Ovary (tissue), 9 donors: ENCODE measurements around the gene FAM120B. TPM values are rescaled to one million over a fixed set of nuclear protein-coding genes. Genes with fewer than 3 reads are reported as not detected.

Experiments
- DNase-seq, 5 donors: peaks; one replicate each; pipeline ENCODE4 v3.0.0-alpha.2; 2019 to 2020
- H3K27ac ChIP-seq, 2 donors: fragments of 200-600 bp; one replicate each; pipeline versions ENCODE4 v1.5.1 to v1.8.0; 2019 to 2022
- H3K27me3 ChIP-seq: fragments of 200-600 bp; one replicate; pipeline ENCODE4 v1.8.0; 2022
- H3K36me3 ChIP-seq: fragments of 200-600 bp; sonication (generic); one replicate; pipeline ENCODE4 v1.5.1; 2019
- H3K4me1 ChIP-seq: one replicate; pipeline ENCODE4 v1.8.1; 2013; ENCODE audit warnings: mild to moderate bottlenecking, moderate library complexity; ENCODE audit not compliant: insufficient read depth
- H3K4me3 ChIP-seq: fragments of 200-600 bp; sonication (generic); one replicate; pipeline ENCODE4 v1.5.1; 2017
- H3K9me3 ChIP-seq, 2 donors: fragments of 200-600 bp in 1 of 2; sonication (generic) in 1 of 2; one replicate each; pipeline versions ENCODE4 v1.5.1 to v1.8.1; 2013 to 2019; ENCODE audit warnings: mild to moderate bottlenecking in 1 of 2, moderate library complexity in 1 of 2
- EP300 ChIP-seq: sonication (generic); formaldehyde crosslinking; IDR thresholded peaks from one replicate; pipeline ENCODE4 v1.6.1; 2017; ENCODE audit warnings: antibody characterized with exemption
- POLR2A ChIP-seq: fragments of 450-650 bp; IDR thresholded peaks from one replicate; pipeline ENCODE4 v1.6.1; 2017; ENCODE audit warnings: antibody characterized with exemption, mild to moderate bottlenecking, moderate library complexity
- WGBS, 3 donors: extraction: QIAGEN DNeasy Blood & Tissue Kit in 1 of 3; methylation state at CpG; one replicate each; pipeline versions ENCODE4 v1.1.5 to v1.1.7; 2013 to 2017; 5-methylcytosine and 5-hydroxymethylcytosine counted together
- intact Hi-C, 4 donors: fragments of 100-400 bp; cut with DNase I; formaldehyde crosslinking; loops; one replicate each; pipeline versions ENCODE4 v1.11.0 to v1.15.1; 2022 to 2023
- polyA plus RNA-seq, 2 donors: library from polyadenylated mRNA; stranded (reverse); fragments of 200-250 nt in 1 of 2; fragments of 350-450 nt in 1 of 2; fragmentation: Illumina TruSeq in 1 of 2; extraction: RNeasy Lipid Tissue Mini Kit (QIAGEN cat#74804) in 1 of 2; gene quantifications; one replicate each; pipeline ENCODE4 v1.2.3, GENCODE V29; 2013 to 2014
- total RNA-seq, 7 donors: library from RNA; depleted of rRNA in 2 of 7; stranded (reverse); fragments of >200 nt in 2 of 7; fragmentation: NEBNext Ultra II Directional in 3 of 7; extraction: Animal tissue kit (Norgen Biotek cat#: 25700) in 3 of 7; gene quantifications; one replicate each; pipeline versions ENCODE4 v1.1.0 to v1.2.4, GENCODE V29; 2016 to 2023
- TF ChIP-seq, protein P1 (sequence below), 3 donors: fragments of 450-650 bp in 2 of 3; fragments of 200-600 bp in 1 of 3; IDR thresholded peaks; one replicate each; pipeline versions ENCODE4 v1.5.1 to v1.8.0; 2016 to 2022; ENCODE audit warnings: antibody characterized with exemption in 3 of 3, mild to moderate bottlenecking in 1 of 3
- donor health status: DM: no; HTN: no; CAD: no; lungs with moderate emphysema.
- donor health status: DM: no; HTN: no; CAD: no.
- donor health status: Bipolar disorder and iron deficiency.
- donor health status: DM: yes; HTN: yes; CAD: no.
- donor health status: DM: no; HTN: no; CAD: no.
- donor health status: DM: yes; HTN: yes; CAD: no.

Gene FAM120B
- total and polyA plus RNA-seq, 9 donors = 10.6 to 39.3 (median 28.4) TPM

DNA sequence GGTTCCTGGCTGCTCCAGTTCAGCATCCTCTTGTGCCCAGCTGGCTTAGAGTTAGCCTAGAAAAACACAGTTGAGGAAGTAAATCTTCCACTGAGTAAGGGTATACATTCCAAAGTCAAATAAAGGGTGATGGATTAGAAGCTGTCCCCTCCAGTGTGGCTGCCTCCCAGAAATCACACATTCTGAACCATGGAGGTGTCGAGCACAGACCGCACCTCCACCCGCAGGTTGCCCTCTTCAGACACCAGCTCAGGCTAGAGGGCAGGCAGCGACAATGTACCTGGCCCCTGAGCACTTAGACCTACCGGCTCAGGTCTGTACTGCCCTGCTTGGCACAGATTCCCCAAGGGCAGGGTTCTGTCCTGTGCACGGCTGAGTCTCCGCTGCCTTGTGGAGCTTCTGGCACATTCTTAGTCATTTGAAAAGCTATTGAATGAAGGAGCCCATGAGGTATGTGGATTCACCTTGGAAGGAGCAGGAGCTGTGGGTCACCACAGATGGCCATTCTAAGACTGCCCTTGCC, 118.1 kb downstream of the FAM120B start:
- WGBS, 3 donors = 82 to 93% (median 85%) methylated on average over 7 of the region's 7 CpGs
- DNase-seq = no peak
- intact Hi-C loops = no loop called here
- TF ChIP-seq, protein P1, sequence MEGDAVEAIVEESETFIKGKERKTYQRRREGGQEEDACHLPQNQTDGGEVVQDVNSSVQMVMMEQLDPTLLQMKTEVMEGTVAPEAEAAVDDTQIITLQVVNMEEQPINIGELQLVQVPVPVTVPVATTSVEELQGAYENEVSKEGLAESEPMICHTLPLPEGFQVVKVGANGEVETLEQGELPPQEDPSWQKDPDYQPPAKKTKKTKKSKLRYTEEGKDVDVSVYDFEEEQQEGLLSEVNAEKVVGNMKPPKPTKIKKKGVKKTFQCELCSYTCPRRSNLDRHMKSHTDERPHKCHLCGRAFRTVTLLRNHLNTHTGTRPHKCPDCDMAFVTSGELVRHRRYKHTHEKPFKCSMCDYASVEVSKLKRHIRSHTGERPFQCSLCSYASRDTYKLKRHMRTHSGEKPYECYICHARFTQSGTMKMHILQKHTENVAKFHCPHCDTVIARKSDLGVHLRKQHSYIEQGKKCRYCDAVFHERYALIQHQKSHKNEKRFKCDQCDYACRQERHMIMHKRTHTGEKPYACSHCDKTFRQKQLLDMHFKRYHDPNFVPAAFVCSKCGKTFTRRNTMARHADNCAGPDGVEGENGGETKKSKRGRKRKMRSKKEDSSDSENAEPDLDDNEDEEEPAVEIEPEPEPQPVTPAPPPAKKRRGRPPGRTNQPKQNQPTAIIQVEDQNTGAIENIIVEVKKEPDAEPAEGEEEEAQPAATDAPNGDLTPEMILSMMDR (IDR thresholded peaks at IDR 0.05) = no peak
- TF ChIP-seq EP300 (no peak), POLR2A (no peak)
- Histone ChIP-seq H3K4me3 (no peak overlapping the region), H3K27ac (no peak overlapping the region), H3K36me3 (no peaks in the 10 kb centered on the region), H3K4me1 (no peaks in the 10 kb centered on the region), H3K27me3 (no peaks in the 10 kb centered on the region), H3K9me3 (no peaks in the 10 kb centered on the region)

DNA sequence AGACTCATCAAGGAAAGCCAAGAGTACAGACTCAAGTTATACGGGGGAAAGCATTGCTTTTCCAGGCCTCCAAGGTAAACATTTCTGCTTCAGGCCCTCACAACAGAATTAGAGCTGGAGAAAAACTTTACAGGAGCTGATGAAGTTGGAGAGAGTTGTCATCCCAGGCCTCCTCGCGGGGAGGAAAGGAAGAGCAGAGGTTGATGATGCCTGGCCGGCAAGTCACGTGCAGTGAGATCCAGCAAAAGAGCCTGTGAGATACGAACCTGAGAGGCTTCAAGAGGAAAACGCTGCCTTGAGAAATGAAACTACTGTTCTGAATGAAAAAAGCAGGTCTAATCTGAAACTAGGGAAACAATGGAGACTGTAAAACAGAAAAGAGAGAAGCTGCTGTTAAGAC, 122.9 kb downstream of the FAM120B start:
- no peak for DNase-seq
- TF ChIP-seq, protein P1 (IDR thresholded peaks at IDR 0.05) = no peak
- no peak for TF ChIP-seq EP300
- TF ChIP-seq POLR2A = no peak
- Histone ChIP-seq H3K4me1 (no peaks in the 10 kb centered on the region), H3K9me3 (no peaks in the 10 kb centered on the region), H3K27me3 (no peaks in the 10 kb centered on the region), H3K36me3 (no peaks in the 10 kb centered on the region), H3K4me3 (no peak overlapping the region), H3K27ac (no peak overlapping the region)
- intact Hi-C loops = no loop called here
- WGBS, 3 donors = 39 to 46% (median 39%) methylated on average over 7 of the region's 7 CpGs

DNA sequence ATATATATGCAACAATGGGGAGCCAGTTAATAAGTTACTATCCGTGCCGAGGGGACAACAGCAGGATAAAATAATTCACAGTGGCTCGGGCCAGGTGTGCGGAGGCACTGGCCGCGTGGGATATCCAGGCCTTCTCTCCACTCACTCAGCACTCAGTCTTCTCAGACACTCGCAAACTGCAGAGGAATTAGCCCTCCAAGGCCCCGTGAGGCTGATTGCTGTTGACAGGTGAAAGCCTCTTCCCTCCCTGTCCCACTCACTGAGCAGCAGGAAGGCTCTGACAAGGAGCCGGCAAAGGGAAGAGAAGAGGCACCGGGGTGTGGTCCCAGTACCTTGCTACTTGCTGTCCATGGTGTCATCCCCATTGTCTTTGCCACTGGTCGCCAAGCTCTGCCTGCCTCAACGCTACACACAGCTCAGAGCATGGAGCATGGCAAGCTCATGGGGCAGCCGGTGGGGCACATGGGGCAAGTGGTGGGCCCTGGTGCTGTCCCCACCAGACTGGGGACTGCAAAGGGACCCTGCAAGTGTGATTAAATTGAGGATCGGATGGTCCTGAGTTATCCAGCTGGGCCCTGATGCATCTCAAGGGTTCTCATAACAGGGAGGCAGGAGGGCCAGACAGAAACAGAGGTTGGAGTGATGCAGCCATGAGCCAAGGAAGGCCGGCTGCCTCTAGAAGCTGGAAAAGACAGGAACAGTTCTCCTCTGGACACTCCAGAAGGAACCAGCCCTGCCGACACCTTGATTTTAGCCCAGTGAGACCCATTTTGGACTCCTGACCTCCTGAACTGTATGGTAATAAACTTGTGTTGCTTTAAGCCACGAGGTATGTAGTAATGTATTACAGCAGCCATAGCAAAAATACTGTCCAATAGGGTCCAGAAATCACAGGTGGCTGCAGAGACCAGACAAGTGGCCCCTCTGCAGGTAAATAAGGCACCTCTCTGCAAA, 126.9 kb downstream of the FAM120B start:
- H3K36me3 ChIP-seq = no peaks in the 10 kb centered on the region
- DNase-seq = no peak
- H3K9me3 ChIP-seq = no peaks in the 10 kb centered on the region
- no peaks in the 10 kb centered on the region for H3K4me1 ChIP-seq
- no peak for TF ChIP-seq POLR2A
- no peak for TF ChIP-seq EP300
- TF ChIP-seq, protein P1 (IDR thresholded peaks at IDR 0.05) = no peak
- WGBS, 3 donors = 87 to 91% (median 90%) methylated on average over 17 of the region's 17 CpGs
- H3K4me3 ChIP-seq = no peak overlapping the region
- intact Hi-C loops = no loop called here
- no peak overlapping the region for H3K27ac ChIP-seq
- H3K27me3 ChIP-seq = no peaks in the 10 kb centered on the region

DNA sequence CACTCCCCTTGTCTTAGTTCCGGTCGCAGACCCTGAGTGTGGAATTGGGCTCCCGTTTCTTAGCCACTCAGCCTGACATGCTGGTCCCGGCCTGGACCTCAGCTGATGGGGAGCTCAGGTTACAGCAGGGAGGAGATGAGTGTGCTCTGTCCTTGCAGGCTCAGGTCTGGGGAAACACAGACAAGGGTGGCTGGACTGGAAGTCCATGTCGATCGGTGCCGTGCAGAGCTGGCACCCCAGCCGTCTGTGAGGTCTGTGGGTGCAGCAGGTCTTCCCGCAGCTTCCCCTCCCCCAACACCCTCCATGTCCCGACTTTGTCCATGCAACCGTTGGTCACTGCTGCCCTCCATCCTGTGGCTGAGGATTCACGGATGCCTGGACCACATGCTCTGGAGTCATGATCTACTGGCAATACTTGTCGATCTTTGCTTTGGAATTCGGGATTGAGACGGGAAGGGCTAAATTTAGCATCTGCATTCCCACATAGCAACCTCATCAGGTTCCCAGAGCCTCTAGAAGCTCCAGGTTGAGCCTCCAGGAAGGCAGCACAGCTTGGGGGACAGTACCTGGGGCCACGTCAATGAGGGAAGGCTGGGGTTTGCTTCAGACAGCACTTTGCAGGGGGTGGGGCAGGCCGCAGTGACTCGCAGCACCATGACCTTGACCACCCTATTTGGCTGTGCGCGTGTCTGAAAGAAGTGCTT, 127.7 kb downstream of the FAM120B start:
- no peaks in the 10 kb centered on the region for H3K9me3 ChIP-seq
- WGBS, 3 donors = 64 to 74% (median 73%) methylated on average over 20 of the region's 20 CpGs
- H3K36me3 ChIP-seq = no peaks in the 10 kb centered on the region
- no peaks in the 10 kb centered on the region for H3K4me1 ChIP-seq
- intact Hi-C loops = no loop called here
- no peak overlapping the region for H3K27ac ChIP-seq
- no peak overlapping the region for H3K4me3 ChIP-seq
- H3K27me3 ChIP-seq = no peaks in the 10 kb centered on the region
- DNase-seq = no peak
- TF ChIP-seq EP300 (no peak), POLR2A (no peak)
- TF ChIP-seq, protein P1 (IDR thresholded peaks at IDR 0.05) = no peak
